Epithelial cell of proximal tubule (primary cell): ENCODE measurements around the gene RBP4. TPM values are rescaled to one million over a fixed set of nuclear protein-coding genes. Genes with fewer than 3 reads are reported as not detected.

Experiments used
- DNase-seq: peaks from one replicate; pipeline ENCODE4 v3.0.0-alpha.2; 2011; ENCODE audit warnings: low read depth
- H3K4me3 ChIP-seq: 2 replicates; pipeline ENCODE4 v1.5.1; 2011; ENCODE audit warnings: low read depth, mild to moderate bottlenecking, low read length
- total RNA-seq: library from RNA; depleted of rRNA; stranded (reverse); fragments of >200 nt; gene quantifications from 2 replicates; pipeline ENCODE4 v1.2.3, GENCODE V29; 2015
- TF ChIP-seq, protein P1 (sequence below): conservative IDR thresholded peaks from 2 replicates; pipeline ENCODE4 v1.5.1; 2012; ENCODE audit warnings: low read depth, mild to moderate bottlenecking, low read length

Gene RBP4
- total RNA-seq, 1 donor from 2014 or later = 2.4 TPM

DNA sequence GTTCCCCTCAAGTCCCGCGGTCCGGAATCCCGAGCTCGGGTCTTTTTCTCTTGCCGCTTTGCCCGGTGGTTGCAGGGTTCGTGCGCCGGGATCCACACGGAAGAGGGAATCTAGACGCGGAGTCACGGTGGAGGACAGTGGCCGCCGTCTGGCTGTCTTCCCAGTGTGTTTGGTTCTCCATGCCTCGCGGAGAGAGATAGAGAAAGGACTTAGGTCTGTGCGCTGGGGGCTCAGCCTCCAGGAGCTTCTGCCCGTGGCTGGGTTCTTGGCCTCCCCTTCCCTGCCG is 33.0 kb downstream of the RBP4 start:
- no peak overlapping the region for H3K4me3 ChIP-seq
- TF ChIP-seq, protein P1, sequence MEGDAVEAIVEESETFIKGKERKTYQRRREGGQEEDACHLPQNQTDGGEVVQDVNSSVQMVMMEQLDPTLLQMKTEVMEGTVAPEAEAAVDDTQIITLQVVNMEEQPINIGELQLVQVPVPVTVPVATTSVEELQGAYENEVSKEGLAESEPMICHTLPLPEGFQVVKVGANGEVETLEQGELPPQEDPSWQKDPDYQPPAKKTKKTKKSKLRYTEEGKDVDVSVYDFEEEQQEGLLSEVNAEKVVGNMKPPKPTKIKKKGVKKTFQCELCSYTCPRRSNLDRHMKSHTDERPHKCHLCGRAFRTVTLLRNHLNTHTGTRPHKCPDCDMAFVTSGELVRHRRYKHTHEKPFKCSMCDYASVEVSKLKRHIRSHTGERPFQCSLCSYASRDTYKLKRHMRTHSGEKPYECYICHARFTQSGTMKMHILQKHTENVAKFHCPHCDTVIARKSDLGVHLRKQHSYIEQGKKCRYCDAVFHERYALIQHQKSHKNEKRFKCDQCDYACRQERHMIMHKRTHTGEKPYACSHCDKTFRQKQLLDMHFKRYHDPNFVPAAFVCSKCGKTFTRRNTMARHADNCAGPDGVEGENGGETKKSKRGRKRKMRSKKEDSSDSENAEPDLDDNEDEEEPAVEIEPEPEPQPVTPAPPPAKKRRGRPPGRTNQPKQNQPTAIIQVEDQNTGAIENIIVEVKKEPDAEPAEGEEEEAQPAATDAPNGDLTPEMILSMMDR = no peak
- no peak for DNase-seq

DNA sequence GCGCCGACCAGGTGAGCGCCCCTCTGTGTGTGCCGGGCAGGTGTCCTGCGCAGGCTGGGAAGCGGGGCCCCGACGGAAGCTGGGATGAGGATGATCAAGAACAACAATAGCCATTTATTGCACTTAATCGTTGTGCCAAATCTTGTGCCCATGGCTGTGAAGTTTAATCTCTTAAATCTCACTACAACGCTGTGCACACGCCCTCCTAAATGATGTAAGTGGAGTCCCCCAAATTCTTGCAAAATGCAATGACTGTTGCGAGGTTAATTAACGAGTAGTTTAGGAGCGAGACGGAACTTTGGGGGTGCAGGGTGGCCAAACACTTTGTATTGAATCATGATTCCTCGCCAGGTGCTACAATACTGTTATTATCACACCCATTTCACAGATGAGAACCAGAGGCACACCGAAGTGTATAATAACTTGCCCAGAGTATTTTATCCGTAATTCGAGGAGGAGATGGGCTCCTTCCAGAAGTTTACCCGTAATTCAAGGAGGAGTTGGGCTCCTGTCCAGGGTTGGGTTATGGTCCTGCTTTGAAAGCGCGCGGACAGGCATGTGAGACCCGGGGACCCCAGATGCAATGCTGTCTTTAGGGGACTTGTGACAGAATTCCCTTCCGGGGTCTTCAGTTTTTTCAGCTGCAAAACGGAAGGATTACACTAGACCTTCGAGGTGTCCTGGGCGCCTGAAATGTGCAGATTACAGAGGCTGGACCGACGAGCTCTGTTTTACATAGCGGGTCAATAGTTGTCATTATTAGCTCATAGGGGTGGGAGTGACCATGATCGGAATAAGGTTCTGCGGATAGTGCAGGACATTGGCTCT is 33.5 kb downstream of the RBP4 start:
- no peak overlapping the region for H3K4me3 ChIP-seq
- DNase-seq = no peak
- TF ChIP-seq, protein P1 = no peak

DNA sequence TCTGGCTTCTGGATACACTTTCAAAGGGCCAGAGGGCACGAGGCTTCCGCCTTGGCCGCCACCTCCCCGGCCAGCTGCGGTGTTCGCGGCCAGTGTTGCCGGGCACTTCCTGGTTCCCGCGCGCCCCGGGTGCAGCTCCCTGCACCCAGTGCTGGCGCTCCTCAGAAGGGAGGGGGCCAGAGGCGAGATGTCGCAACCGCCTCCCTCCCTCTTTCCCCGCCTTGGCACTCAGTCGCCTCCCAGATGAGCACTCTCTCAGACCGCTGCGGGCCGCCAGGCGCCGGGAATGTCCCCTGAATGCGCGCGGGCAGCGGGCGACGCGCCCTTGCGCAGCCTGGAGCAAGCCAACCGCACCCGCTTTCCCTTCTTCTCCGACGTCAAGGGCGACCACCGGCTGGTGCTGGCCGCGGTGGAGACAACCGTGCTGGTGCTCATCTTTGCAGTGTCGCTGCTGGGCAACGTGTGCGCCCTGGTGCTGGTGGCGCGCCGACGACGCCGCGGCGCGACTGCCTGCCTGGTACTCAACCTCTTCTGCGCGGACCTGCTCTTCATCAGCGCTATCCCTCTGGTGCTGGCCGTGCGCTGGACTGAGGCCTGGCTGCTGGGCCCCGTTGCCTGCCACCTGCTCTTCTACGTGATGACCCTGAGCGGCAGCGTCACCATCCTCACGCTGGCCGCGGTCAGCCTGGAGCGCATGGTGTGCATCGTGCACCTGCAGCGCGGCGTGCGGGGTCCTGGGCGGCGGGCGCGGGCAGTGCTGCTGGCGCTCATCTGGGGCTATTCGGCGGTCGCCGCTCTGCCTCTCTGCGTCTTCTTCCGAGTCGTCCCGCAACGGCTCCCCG is 34.4 kb downstream of the RBP4 start, which contains the start of gene FFAR4:
FFAR4 (plus strand) TSS at position 231 of the 842 bp plus-strand sequence; CDS start at position 287, 56 bp downstream.
- TF ChIP-seq, protein P1 = no peak
- DNase-seq = no peak
- peak within 1 kb of the TSS; percentile 19 for H3K4me3 ChIP-seq

DNA sequence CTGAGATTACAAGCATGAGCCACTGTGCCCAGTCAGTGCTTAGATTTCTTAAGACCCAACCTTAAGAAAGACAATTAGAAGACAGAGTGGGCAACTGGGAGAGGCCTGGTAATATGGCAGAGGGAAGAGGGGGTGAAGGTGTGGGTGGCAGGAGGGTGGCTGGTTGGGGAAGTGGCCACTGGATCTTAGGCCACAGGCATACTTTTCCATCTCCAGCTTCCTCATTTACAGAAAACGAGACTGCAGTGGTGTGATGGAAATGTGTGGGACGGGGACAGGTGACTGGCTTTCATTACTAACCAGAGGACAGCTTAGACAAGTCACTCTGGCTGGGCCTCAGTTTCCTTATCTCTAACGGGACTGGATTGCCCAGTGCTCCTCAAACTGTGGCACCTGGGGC is 35.6 kb downstream of the RBP4 start:
- TF ChIP-seq, protein P1 = no peak
- no peak for DNase-seq
- no peak overlapping the region for H3K4me3 ChIP-seq

DNA sequence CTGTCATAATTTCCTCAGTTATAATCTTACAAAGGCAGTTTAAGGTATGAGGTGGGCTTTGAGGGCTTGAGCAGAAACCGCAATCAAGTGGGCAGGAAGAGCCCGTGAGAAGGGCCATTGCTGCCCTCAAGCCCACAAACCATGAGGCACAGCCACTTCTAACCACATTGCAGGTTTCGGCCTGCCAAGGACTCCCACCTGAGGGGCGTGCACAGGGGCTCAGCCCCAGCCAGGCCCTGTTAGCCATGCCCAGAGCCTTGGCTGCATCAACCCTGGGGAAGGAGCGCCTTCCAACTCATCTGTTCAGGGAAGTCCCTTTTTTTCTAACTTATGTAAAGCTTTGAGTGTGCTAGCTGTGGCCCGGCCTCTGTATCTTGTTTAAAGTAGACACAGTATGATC is 40.5 kb downstream of the RBP4 start:
- no peak for DNase-seq
- TF ChIP-seq, protein P1 = no peak
- H3K4me3 ChIP-seq = no peak overlapping the region

DNA sequence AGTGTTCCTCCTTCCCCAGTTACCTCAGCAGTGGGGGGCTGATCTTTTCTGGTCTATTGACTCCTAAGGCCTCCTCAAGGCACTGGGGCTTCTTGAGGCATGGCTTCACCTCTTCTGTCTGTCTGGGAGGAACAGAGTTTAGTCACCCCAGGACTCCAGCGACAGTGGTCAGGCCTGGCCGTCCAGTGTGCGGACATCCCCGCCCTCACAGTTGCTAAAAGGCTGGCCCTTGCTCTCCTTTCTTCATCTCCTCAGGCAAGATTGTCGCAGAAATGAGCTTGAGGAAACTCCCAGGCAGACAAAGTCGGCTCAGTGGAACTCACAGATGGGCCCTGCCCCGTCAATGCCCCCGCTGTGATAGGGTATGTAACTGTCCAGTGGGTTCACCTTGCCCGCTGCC is 41.5 kb downstream of the RBP4 start:
- DNase-seq = no peak
- TF ChIP-seq, protein P1 = no peak

More for the DNA sequence above, 41.5 kb downstream of the RBP4 start:
- H3K4me3 ChIP-seq = no peak overlapping the region
